HG02798 (cell line): ENCODE results near the gene DNAJB13.

Source experiments
- ATAC-seq: cut with Tn5 transposase; IDR thresholded peaks from one replicate; pipeline ENCODE4 v1.9.1; 2021; ENCODE audit warnings: mild to moderate bottlenecking; ENCODE audit not compliant: unreplicated experiment, poor library complexity

Gene DNAJB13

GRCh38 chr11:73996161-73996747 is 45.4 kb downstream of the DNAJB13 start:
- no peak for ATAC-seq

GRCh38 chr11:73997120-73997770 is 46.4 kb downstream of the DNAJB13 start:
- ATAC-seq = no peak

- ATAC-seq = no peak
Measured at GRCh38 chr11:73998846-73999575, 48.2 kb downstream of the DNAJB13 start.

- no peak for ATAC-seq
Measured at GRCh38 chr11:73999581-74000306, 48.9 kb downstream of the DNAJB13 start.

GRCh38 chr11:74000307-74001133 is 49.7 kb downstream of the DNAJB13 start:
- ATAC-seq = no peak

GRCh38 chr11:74001822-74002286 is 51.0 kb downstream of the DNAJB13 start:
- no peak for ATAC-seq

- ATAC-seq = no peak
Measured at GRCh38 chr11:74002832-74003231, 52.0 kb downstream of the DNAJB13 start.

GRCh38 chr11:74004046-74004695 is 53.3 kb downstream of the DNAJB13 start:
- ATAC-seq = no peak

- ATAC-seq = no peak
Measured at GRCh38 chr11:74004759-74005615, 54.2 kb downstream of the DNAJB13 start.

- ATAC-seq = no peak
Measured at GRCh38 chr11:74005721-74006517, 55.1 kb downstream of the DNAJB13 start.

GRCh38 chr11:74006743-74007304 is 56.0 kb downstream of the DNAJB13 start:
- ATAC-seq = no peak

GRCh38 chr11:74007691-74008372 is 57.0 kb downstream of the DNAJB13 start:
- ATAC-seq = no peak

- no peak for ATAC-seq
Measured at GRCh38 chr11:74008373-74009229, 57.8 kb downstream of the DNAJB13 start, which contains the start of gene UCP3. UCP3 (minus strand) TSS chr11:74009085; CDS start chr11:74007042, 2,043 bp downstream.

- ATAC-seq = no peak
Measured at GRCh38 chr11:74009230-74009547, 58.4 kb downstream of the DNAJB13 start.

GRCh38 chr11:74009675-74010305 is 59.0 kb downstream of the DNAJB13 start:
- no peak for ATAC-seq
